HG02588 (cell line): ENCODE results near the gene TAF11L2.
"Not testable (repeated sequence)": the region's sequence is repeated elsewhere in the genome, so short reads cannot be mapped to it uniquely, and the experiment has no call there.

ENCODE experiments used
- ATAC-seq: cut with Tn5 transposase; IDR thresholded peaks from one replicate; pipeline ENCODE4 v1.9.1; 2021; ENCODE audit warnings: mild to moderate bottlenecking, moderate library complexity; ENCODE audit not compliant: unreplicated experiment

The TAF11L2 gene

GRCh38 chr5:17497931-17498330 lies at the start of gene TAF11L2:
Gene TAF11L2 (plus strand): TSS chr5:17498231.
- not testable (repeated sequence) for ATAC-seq

- no peak for ATAC-seq
These were observed 49.2 kb upstream of the TAF11L2 start for GRCh38 chr5:17448877-17449276.

- no peak for ATAC-seq
These were observed 45.1 kb upstream of the TAF11L2 start for GRCh38 chr5:17452936-17453335.

DNA sequence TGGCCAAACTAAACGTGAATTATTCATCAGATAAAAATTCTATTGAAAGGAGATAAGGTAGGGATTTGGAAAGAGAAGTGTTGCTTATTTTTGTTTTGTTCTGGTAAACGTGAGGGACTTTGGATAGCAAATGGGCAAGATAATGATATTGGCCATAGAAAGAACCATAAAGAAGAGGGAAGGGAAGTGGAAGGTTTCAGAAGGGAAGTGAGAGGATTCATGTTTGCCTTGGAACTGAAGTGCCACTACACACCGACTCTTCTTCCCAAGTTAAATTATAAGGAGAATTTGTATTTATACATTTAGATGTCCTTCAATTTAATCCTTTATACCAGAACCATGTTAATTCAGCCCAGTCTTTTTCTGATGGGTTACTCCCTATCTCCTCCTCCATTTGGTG lies 42.1 kb upstream of the TAF11L2 start:
- ATAC-seq: no peak

DNA sequence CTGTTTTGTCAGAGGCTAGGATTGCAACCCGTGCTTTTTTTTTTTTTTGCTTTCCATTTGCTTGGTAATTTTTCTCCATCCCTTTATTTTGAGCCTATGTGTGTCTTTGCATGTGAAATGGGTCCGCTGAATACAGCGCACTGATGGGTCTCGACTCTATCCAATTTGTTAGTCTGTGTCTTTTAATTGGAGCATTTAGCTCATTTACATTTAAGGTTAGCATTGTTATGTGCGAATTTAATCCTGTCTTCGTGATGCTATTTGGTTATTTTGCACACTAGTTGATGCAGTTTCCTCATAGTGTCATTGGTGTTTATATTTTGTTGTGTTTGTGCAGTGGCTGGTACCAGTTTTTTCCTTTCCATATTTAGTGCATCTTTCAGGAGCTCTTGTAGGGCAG lies 36.2 kb upstream of the TAF11L2 start:
- no peak for ATAC-seq

GRCh38 chr5:17463653-17464052 lies 34.4 kb upstream of the TAF11L2 start:
- no peak for ATAC-seq

DNA sequence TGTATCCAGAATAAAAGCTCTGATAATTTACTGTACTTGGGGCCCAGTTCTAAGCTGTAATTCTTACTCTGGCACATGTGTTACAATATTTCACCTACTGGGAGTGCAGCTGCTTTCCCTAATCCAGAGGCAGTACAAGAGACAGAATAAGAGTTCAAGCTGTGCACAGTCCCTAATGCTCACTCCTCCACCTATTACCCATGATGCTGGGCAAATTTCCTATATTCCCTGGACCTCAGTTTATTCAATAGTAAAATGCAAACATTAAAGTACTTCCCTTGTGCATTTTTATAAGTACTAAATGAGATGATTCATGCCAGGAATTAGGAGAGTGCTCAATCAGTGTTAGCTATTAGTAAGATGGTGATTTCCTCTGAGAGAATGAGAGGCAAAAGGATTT lies 28.0 kb upstream of the TAF11L2 start:
- no peak for ATAC-seq

GRCh38 chr5:17475064-17475463 lies 23.0 kb upstream of the TAF11L2 start:
- ATAC-seq: not testable (repeated sequence)

DNA sequence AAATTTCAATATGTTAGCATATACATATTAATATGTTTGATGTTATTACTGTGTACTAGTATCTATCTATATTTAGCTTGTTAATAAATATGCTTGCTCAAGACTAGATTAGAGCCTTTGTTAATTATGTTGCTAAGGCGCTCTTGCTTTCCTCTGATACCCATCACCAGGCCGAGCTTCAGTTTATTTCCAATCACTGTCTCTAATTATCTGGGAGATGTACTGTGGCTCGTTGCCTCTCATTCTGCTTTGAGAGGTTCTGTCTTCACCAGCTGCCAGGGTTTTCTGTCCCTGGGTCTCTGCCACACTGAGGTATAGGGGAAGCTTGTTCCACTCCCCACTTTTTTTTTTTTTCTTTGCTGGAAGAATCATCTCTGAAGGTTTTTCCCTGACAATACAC lies 21.0 kb upstream of the TAF11L2 start:
- ATAC-seq: no peak

GRCh38 chr5:17477573-17478265 lies 20.3 kb upstream of the TAF11L2 start:
- no peak for ATAC-seq

GRCh38 chr5:17481378-17481777 lies 16.7 kb upstream of the TAF11L2 start:
- no peak for ATAC-seq

DNA sequence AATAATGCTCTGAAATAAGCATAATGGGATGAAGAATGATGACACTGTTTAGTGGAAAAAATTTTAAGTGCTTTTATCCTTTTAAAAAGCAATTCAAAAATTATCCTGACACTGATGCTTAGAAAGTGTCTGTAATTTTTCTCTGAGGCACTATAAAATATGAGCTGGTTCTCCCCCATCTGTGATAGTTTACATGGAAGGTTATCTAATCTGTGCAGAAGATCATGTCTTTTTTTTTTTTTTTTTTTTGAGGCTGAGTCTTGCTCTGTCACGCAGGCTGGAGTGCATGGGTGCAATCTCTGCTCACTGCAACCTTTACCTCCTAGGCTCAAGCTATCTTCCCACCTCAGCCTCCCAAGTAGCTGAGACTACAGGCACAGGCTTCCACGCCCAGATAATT lies 15.2 kb upstream of the TAF11L2 start:
- ATAC-seq: no peak

GRCh38 chr5:17486464-17487173 lies 11.4 kb upstream of the TAF11L2 start:
- not testable (repeated sequence) for ATAC-seq

DNA sequence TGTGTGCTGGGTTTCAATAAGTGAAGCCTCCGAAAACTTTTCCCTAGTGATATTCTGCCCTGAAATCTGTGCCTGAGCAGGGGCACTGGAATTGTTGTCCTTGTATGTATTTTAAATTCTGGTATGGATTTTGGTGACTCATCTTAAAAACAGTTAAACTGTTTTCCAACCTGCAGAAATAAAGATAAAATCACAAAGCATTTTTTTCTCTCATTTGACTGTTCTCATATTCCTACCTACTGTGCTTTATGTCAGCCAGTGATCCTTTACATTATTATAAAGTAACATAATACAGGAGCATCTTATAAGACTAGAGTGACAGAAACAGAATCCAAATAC lies 10.9 kb upstream of the TAF11L2 start:
- no peak for ATAC-seq

DNA sequence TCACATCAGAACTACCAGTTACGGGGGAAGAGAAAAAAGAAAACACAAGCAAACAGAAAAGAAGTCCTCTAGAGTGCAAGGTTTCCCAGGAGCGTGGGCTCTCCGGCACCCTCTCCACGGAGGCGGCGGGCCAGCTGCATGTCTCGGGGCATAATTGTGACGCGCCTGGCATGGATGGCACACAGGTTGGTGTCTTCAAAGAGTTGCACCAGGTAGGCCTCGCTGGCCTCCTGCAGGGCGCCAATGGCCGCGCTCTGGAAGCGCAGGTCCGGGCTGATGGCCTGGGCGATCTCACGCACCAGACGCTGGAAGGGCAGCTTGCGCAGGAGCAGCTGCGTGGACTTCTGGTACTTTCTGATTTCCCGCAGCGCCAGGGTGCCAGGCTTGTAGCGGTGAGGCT lies 6.8 kb upstream of the TAF11L2 start:
- not testable (repeated sequence) for ATAC-seq

- no peak for ATAC-seq
These were observed 5.3 kb upstream of the TAF11L2 start for GRCh38 chr5:17492770-17493169.

DNA sequence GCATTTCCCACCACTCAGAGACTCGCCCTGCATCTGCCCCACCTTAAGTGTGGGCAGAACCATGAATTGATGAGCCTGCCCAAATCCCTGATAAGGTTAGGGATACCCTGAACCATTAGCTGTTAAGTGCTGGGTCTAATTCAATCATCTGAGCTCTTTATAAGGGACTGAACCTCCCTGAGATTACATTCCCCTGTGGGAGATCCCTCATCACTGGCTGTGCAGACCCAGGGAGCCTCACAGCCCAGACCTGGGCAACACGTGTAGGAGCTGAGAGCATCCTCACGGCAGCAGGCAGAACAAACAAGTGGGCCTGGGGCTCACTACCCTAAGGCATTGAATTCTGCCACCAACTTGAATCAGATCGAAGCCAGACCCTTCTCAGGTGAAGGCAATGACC lies 585 bp upstream of the TAF11L2 start:
- no peak for ATAC-seq

- no peak for ATAC-seq
These were observed 13.8 kb downstream of the TAF11L2 start for GRCh38 chr5:17511775-17512325.

GRCh38 chr5:17517526-17517925 lies 19.5 kb downstream of the TAF11L2 start:
- ATAC-seq: not testable (repeated sequence)

DNA sequence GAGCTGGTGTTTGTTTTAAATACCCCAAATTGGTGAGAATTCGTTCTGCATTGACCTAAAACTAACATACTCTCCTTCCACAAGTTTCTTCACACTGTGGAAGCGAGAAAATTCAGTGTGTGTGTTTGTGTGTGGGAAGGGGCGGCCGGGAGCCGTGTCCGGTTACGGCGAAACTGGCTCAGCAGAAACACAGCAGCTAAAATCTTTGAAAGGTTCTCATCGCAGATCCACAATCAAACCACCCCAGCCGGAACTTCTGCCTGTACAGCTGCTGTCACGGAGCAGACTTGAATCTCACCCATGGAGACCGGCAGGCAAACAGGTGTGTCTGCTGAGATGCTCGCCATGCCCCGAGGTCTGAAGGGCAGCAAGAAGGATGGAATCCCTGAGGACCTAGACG lies 20.0 kb downstream of the TAF11L2 start, which contains the start of gene TAF11L3:
TAF11L3 (plus strand) TSS at position 301 of the 400 bp plus-strand sequence.
- ATAC-seq: not testable (repeated sequence)

DNA sequence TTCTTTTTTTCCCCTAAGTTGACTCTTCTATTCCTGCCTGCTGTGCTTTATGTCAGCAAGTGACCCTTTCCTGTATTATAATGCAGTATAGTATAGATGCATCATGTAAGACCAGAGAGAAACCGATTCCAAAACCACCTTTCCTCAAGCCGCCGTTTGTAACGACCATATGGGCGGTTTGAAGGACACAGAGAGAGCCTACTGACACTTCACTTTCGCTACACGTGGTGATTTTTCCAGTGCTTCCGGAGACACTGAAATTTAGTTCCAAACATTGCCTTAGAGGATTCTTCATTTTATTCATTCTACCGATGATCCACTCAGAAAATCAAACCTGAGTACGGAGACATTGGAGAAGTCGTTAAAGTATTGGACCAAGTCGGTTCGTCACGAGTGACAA lies 21.5 kb downstream of the TAF11L2 start:
- not testable (repeated sequence) for ATAC-seq

GRCh38 chr5:17521501-17521900 lies 23.5 kb downstream of the TAF11L2 start, which contains the start of gene TAF11L4:
Gene TAF11L4 (plus strand): TSS chr5:17521801.
- ATAC-seq: not testable (repeated sequence)
